Ovary (tissue), 9 donors: ENCODE data around the gene HEATR5A. TPM values are rescaled to one million over a fixed set of nuclear protein-coding genes. Genes with fewer than 3 reads are reported as not detected.
"Not testable (repeated sequence)": the region's sequence is repeated elsewhere in the genome, so short reads cannot be mapped to it uniquely, and the experiment has no call there.

ENCODE experiments used
- DNase-seq, 5 donors: peaks; one replicate each; pipeline ENCODE4 v3.0.0-alpha.2; 2019 to 2020
- H3K27ac ChIP-seq, 2 donors: fragments of 200-600 bp; one replicate each; pipeline versions ENCODE4 v1.5.1 to v1.8.0; 2019 to 2022
- H3K27me3 ChIP-seq: fragments of 200-600 bp; one replicate; pipeline ENCODE4 v1.8.0; 2022
- H3K36me3 ChIP-seq: fragments of 200-600 bp; sonication (generic); one replicate; pipeline ENCODE4 v1.5.1; 2019
- H3K4me1 ChIP-seq: one replicate; pipeline ENCODE4 v1.8.1; 2013; ENCODE audit warnings: mild to moderate bottlenecking, moderate library complexity; ENCODE audit not compliant: insufficient read depth
- H3K4me3 ChIP-seq: fragments of 200-600 bp; sonication (generic); one replicate; pipeline ENCODE4 v1.5.1; 2017
- H3K9me3 ChIP-seq, 2 donors: fragments of 200-600 bp in 1 of 2; sonication (generic) in 1 of 2; one replicate each; pipeline versions ENCODE4 v1.5.1 to v1.8.1; 2013 to 2019; ENCODE audit warnings: mild to moderate bottlenecking in 1 of 2, moderate library complexity in 1 of 2
- EP300 ChIP-seq: sonication (generic); formaldehyde crosslinking; IDR thresholded peaks from one replicate; pipeline ENCODE4 v1.6.1; 2017; ENCODE audit warnings: antibody characterized with exemption
- POLR2A ChIP-seq: fragments of 450-650 bp; IDR thresholded peaks from one replicate; pipeline ENCODE4 v1.6.1; 2017; ENCODE audit warnings: antibody characterized with exemption, mild to moderate bottlenecking, moderate library complexity
- WGBS, 3 donors: extraction: QIAGEN DNeasy Blood & Tissue Kit in 1 of 3; methylation state at CpG; one replicate each; pipeline versions ENCODE4 v1.1.5 to v1.1.7; 2013 to 2017; 5-methylcytosine and 5-hydroxymethylcytosine counted together
- intact Hi-C, 4 donors: fragments of 100-400 bp; cut with DNase I; formaldehyde crosslinking; loops; one replicate each; pipeline versions ENCODE4 v1.11.0 to v1.15.1; 2022 to 2023
- polyA plus RNA-seq, 2 donors: library from polyadenylated mRNA; stranded (reverse); fragments of 200-250 nt in 1 of 2; fragments of 350-450 nt in 1 of 2; fragmentation: Illumina TruSeq in 1 of 2; extraction: RNeasy Lipid Tissue Mini Kit (QIAGEN cat#74804) in 1 of 2; gene quantifications; one replicate each; pipeline ENCODE4 v1.2.3, GENCODE V29; 2013 to 2014
- total RNA-seq, 7 donors: library from RNA; depleted of rRNA in 2 of 7; stranded (reverse); fragments of >200 nt in 2 of 7; fragmentation: NEBNext Ultra II Directional in 3 of 7; extraction: Animal tissue kit (Norgen Biotek cat#: 25700) in 3 of 7; gene quantifications; one replicate each; pipeline versions ENCODE4 v1.1.0 to v1.2.4, GENCODE V29; 2016 to 2023
- TF ChIP-seq, protein P1 (sequence below), 3 donors: fragments of 450-650 bp in 2 of 3; fragments of 200-600 bp in 1 of 3; IDR thresholded peaks; one replicate each; pipeline versions ENCODE4 v1.5.1 to v1.8.0; 2016 to 2022; ENCODE audit warnings: antibody characterized with exemption in 3 of 3, mild to moderate bottlenecking in 1 of 3
- donor health status: DM: no; HTN: no; CAD: no; lungs with moderate emphysema.
- donor health status: DM: no; HTN: no; CAD: no.
- donor health status: Bipolar disorder and iron deficiency.
- donor health status: DM: yes; HTN: yes; CAD: no.
- donor health status: DM: no; HTN: no; CAD: no.
- donor health status: DM: yes; HTN: yes; CAD: no.

Gene HEATR5A
- total and polyA plus RNA-seq, 9 donors = 6.2 to 32.9 (median 22.4) TPM

GRCh38 chr14:31337331-31337730 lies 83.0 kb downstream of the HEATR5A start:
- no peaks in the 10 kb centered on the region for H3K27me3 ChIP-seq
- 85 to 93% (median 89%) methylated on average over 2 of the region's 2 CpGs for WGBS, 3 donors
- TF ChIP-seq, protein P1, sequence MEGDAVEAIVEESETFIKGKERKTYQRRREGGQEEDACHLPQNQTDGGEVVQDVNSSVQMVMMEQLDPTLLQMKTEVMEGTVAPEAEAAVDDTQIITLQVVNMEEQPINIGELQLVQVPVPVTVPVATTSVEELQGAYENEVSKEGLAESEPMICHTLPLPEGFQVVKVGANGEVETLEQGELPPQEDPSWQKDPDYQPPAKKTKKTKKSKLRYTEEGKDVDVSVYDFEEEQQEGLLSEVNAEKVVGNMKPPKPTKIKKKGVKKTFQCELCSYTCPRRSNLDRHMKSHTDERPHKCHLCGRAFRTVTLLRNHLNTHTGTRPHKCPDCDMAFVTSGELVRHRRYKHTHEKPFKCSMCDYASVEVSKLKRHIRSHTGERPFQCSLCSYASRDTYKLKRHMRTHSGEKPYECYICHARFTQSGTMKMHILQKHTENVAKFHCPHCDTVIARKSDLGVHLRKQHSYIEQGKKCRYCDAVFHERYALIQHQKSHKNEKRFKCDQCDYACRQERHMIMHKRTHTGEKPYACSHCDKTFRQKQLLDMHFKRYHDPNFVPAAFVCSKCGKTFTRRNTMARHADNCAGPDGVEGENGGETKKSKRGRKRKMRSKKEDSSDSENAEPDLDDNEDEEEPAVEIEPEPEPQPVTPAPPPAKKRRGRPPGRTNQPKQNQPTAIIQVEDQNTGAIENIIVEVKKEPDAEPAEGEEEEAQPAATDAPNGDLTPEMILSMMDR (IDR thresholded peaks at IDR 0.05) = no peak
- TF ChIP-seq POLR2A (no peak), EP300 (no peak)
- no peaks in the 10 kb centered on the region for H3K9me3 ChIP-seq
- DNase-seq = no peak
- no peak overlapping the region for H3K4me3 ChIP-seq
- intact Hi-C loops = no loop called here
- no peaks in the 10 kb centered on the region for H3K36me3 ChIP-seq
- H3K27ac ChIP-seq = no peak overlapping the region
- no peaks in the 10 kb centered on the region for H3K4me1 ChIP-seq

GRCh38 chr14:31336646-31337045 lies 83.7 kb downstream of the HEATR5A start:
- WGBS, 3 donors = 94 to 99% (median 97%) methylated on average over 4 of the region's 4 CpGs
- Histone ChIP-seq H3K36me3 (no peaks in the 10 kb centered on the region), H3K9me3 (no peaks in the 10 kb centered on the region), H3K27me3 (no peaks in the 10 kb centered on the region), H3K27ac (no peak overlapping the region), H3K4me3 (no peak overlapping the region), H3K4me1 (no peaks in the 10 kb centered on the region)
- intact Hi-C loops = no loop called here
- TF ChIP-seq EP300 (no peak), POLR2A (no peak)
- TF ChIP-seq, protein P1 (IDR thresholded peaks at IDR 0.05) = no peak
- DNase-seq = no peak

DNA sequence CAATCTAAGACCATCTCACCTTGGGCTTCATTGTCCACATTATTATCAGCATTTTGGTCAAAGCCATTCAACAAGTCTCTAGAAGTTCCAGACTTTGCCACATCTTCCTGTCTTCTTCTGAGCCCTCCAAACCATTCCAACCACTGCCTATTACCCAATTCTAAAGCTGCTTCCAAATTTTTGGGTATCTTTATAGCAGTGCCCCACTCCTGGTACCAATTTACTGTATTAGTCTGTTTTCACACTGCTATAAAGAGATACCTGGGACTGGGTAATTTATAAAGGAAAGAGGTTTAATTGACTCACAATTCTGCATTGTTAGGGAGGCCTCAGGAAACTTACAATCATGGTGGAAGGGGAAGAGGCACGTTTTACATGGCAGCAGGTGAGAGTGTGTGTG lies 89.0 kb downstream of the HEATR5A start:
- H3K27me3 ChIP-seq, H3K4me3 ChIP-seq, DNase-seq, H3K27ac ChIP-seq, intact Hi-C loops, H3K36me3 ChIP-seq, H3K9me3 ChIP-seq, H3K4me1 ChIP-seq: not testable (repeated sequence)
- WGBS, 3 donors = 94 to 100% (median 100%) methylated on average over 1 of the region's 1 CpG

DNA sequence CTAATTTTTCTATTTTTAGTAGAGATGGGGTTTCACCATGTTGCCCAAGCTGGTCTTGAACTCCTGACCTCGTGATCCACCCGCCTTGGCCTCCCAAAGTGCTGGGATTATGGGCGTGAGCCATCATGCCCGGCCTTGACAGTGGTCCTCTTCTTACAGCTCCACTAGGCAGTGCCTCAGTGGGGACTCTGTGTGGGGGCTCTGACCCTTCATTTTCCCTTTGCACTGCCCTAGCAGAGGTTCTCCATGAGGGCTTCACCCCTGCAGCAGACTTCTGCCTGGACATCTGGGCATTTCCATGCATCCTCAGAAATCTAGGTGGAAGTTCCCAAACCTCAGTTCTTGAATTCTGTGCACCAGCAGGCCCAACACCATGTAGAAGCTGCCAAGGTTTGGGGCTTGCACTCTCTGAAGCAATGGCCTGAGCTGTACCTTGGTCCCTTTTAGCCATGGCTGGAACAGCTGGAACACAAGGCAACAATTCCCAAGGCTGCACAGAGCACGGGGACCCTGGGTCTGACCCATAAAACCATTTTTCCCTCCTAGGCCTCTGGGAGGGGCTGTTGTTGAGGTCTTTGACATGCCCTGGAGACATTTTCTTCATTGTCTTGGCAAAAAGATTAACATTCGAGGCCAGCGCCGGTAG lies 90.4 kb downstream of the HEATR5A start:
- H3K4me1 ChIP-seq, H3K27me3 ChIP-seq, intact Hi-C loops, H3K9me3 ChIP-seq, H3K36me3 ChIP-seq, H3K27ac ChIP-seq, DNase-seq, H3K4me3 ChIP-seq: not testable (repeated sequence)
- 96 to 98% (median 96%) methylated on average over 8 of the region's 8 CpGs for WGBS, 3 donors

DNA sequence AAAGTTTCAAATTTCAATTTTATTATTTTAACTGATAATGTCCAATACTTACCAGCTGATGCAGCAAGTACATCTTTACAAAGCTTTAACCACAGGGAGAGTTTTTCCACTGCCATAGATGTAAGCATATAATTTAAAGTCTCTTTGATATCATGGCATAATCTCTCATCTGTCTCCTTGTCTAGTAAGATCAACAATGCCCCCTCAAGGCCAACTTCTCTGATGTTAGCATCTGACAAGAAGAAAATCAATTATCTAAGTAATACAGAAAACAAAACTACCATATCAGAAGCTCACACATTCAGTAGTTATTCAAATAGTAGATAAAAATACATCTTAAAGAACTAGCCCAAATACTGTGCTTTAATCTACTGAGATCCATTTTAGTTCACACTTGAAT lies 94.2 kb downstream of the HEATR5A start:
- intact Hi-C loops = no loop called here
- no peak for DNase-seq
- H3K36me3 ChIP-seq = no peaks in the 10 kb centered on the region

More for the DNA sequence above, 94.2 kb downstream of the HEATR5A start:
- H3K9me3 ChIP-seq = no peaks in the 10 kb centered on the region
- H3K27ac ChIP-seq = no peak overlapping the region
- TF ChIP-seq, protein P1 (IDR thresholded peaks at IDR 0.05) = no peak
- TF ChIP-seq POLR2A (no peak), EP300 (no peak)
- H3K4me1 ChIP-seq = peaks cover under 1% of the 10 kb centered on the region
- H3K27me3 ChIP-seq = no peaks in the 10 kb centered on the region
- H3K4me3 ChIP-seq = no peak overlapping the region
